ENCODE data around the gene MAB21L1. TPM values are rescaled to one million over a fixed set of nuclear protein-coding genes. Genes with fewer than 3 reads are reported as not detected.

Gene MAB21L1
- polyA plus RNA-seq, 4 donors, result 1.4 to 2.4 TPM; not detected in 2

- Histone ChIP-seq H3K9me3 (ENCODE audit: control insufficient read depth in 2 of 2, insufficient read depth in 1 of 2, low read depth in 1 of 2, low read length in 1 of 2) (peaks cover 0 to 2% of the 10 kb centered on the region in 2 donors), H3K27me3 (ENCODE audit: control insufficient read depth in 3 of 3, insufficient read depth in 3 of 3, low read length in 3 of 3) (peaks cover 0 to 60% (median 36%) of the 10 kb centered on the region in 3 donors), H3K27ac (ENCODE audit: low read depth in 1 of 3, low read length in 2 of 3) (no peak overlapping the region), H3K4me3 (ENCODE audit: low read depth in 1 of 3, low read length in 3 of 3) (no peak overlapping the region), H3K36me3 (ENCODE audit: control insufficient read depth in 3 of 3, insufficient read depth in 2 of 3, low read depth in 1 of 3, low read length in 3 of 3) (no peaks in the 10 kb centered on the region), H3K4me1 (ENCODE audit: control insufficient read depth in 3 of 3, insufficient read depth in 2 of 3, low read depth in 1 of 3, low read length in 2 of 3) (peaks cover 0 to 13% (median 3%) of the 10 kb centered on the region in 3 donors)
- FAIRE-seq, result no peak
- peak in 1 of 2 donors; percentile 12 for DNase-seq
- WGBS, 3 donors, result 32 to 46% (median 32%) methylated on average over 5 of the region's 5 CpGs
Measured at GRCh38 chr13:35477386-35477946, 977 bp upstream of the MAB21L1 start.

- Histone ChIP-seq H3K4me3 (ENCODE audit: low read depth in 1 of 3, low read length in 3 of 3) (peak overlapping the region in 2 of 3 donors; percentile 33 to 41), H3K36me3 (ENCODE audit: control insufficient read depth in 3 of 3, insufficient read depth in 2 of 3, low read depth in 1 of 3, low read length in 3 of 3) (no peaks in the 10 kb centered on the region), H3K9me3 (ENCODE audit: control insufficient read depth in 2 of 2, insufficient read depth in 1 of 2, low read depth in 1 of 2, low read length in 1 of 2) (peaks cover 0 to 2% of the 10 kb centered on the region in 2 donors), H3K27ac (ENCODE audit: low read depth in 1 of 3, low read length in 2 of 3) (peak overlapping the region in 1 of 3 donors; percentile 13), H3K27me3 (ENCODE audit: control insufficient read depth in 3 of 3, insufficient read depth in 3 of 3, low read length in 3 of 3) (peaks cover 4 to 81% (median 42%) of the 10 kb centered on the region in 3 donors), H3K4me1 (ENCODE audit: control insufficient read depth in 3 of 3, insufficient read depth in 2 of 3, low read depth in 1 of 3, low read length in 2 of 3) (peaks cover 0 to 19% (median 3%) of the 10 kb centered on the region in 3 donors)
- peak; percentile 8 to 52 for DNase-seq
- WGBS, 3 donors, result 4 to 11% (median 10%) methylated on average over 47 of the region's 47 CpGs
- FAIRE-seq, result no peak
Measured at GRCh38 chr13:35475212-35475959, 1.1 kb downstream of the MAB21L1 start.

DNA sequence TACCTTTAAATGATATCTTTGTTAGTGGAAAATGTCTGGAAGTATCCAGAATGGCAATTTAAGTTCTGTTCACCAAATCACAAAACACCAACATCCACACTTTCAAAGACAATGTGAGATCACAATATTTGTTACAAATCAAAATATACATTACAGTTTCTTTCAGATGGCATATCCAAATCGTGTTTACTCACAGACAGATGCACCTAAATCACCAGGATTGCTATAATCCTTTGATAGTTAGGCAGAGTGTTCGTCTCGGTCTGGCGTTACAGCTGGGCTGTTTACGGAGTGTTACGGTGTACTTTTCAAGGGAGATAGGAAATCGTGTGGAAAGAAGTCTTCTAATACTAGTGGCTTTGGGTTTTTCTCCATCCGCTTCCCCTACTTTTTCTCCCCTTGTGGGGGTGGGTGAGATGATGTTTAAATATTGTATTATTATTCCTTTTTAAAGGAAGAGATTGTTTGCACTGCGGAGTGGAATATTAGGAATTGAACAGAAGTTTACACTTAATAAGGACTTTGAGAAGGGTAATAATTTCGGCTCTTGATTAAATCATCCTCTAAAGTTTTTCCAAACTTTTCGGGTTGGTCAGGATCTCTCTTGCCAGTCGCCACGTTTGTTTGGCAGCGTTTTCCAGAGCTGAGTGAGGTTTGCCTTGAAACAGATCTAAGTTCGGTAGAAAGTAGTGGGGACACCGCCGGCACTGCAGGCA lies 1.8 kb downstream of the MAB21L1 start:
- no peaks in the 10 kb centered on the region for H3K36me3 ChIP-seq (ENCODE audit: control insufficient read depth in 3 of 3, insufficient read depth in 2 of 3, low read depth in 1 of 3, low read length in 3 of 3)
- 12 to 21% (median 20%) methylated on average over 17 of the region's 17 CpGs for WGBS, 3 donors
- FAIRE-seq, result no peak
- peaks cover 0 to 2% of the 10 kb centered on the region in 2 donors for H3K9me3 ChIP-seq (ENCODE audit: control insufficient read depth in 2 of 2, insufficient read depth in 1 of 2, low read depth in 1 of 2, low read length in 1 of 2)
- no peak overlapping the region for H3K27ac ChIP-seq (ENCODE audit: low read depth in 1 of 3, low read length in 2 of 3)
- peaks cover 0 to 20% (median 3%) of the 10 kb centered on the region in 3 donors for H3K4me1 ChIP-seq (ENCODE audit: control insufficient read depth in 3 of 3, insufficient read depth in 2 of 3, low read depth in 1 of 3, low read length in 2 of 3)
- H3K4me3 ChIP-seq (ENCODE audit: low read depth in 1 of 3, low read length in 3 of 3), result peak overlapping the region in 2 of 3 donors; percentile 33 to 41
- H3K27me3 ChIP-seq (ENCODE audit: control insufficient read depth in 3 of 3, insufficient read depth in 3 of 3, low read length in 3 of 3), result peaks cover 4 to 86% (median 43%) of the 10 kb centered on the region in 3 donors
- peak in 1 of 2 donors; percentile 43 for DNase-seq

DNA sequence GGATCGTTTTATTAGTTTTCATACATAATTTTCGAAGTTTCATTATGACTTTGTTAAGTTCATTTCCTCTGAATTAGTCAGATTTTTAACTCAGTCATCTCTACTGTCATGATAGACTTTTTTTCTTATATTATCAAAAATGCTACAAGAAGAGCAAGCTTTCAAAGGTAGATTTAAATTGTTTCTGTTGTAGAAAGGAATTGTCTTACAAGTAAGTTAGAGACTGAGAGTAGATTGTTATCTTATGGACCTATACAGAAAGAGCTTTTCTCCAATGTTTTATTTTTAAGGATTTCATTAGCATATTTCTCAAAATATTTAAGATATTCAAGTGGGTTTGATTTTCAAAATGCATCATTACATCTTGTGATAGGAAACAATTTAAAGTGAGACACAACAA lies 2.7 kb downstream of the MAB21L1 start:
- WGBS, 3 donors, result 56 to 78% (median 72%) methylated on average over 2 of the region's 2 CpGs
- no peak overlapping the region for H3K4me3 ChIP-seq (ENCODE audit: low read depth in 1 of 3, low read length in 3 of 3)
- H3K27ac ChIP-seq (ENCODE audit: low read depth in 1 of 3, low read length in 2 of 3), result no peak overlapping the region
- H3K36me3 ChIP-seq (ENCODE audit: control insufficient read depth in 3 of 3, insufficient read depth in 2 of 3, low read depth in 1 of 3, low read length in 3 of 3), result no peaks in the 10 kb centered on the region
- H3K4me1 ChIP-seq (ENCODE audit: control insufficient read depth in 3 of 3, insufficient read depth in 2 of 3, low read depth in 1 of 3, low read length in 2 of 3), result peaks cover 0 to 20% (median 3%) of the 10 kb centered on the region in 3 donors
- peaks cover 0 to 2% of the 10 kb centered on the region in 2 donors for H3K9me3 ChIP-seq (ENCODE audit: control insufficient read depth in 2 of 2, insufficient read depth in 1 of 2, low read depth in 1 of 2, low read length in 1 of 2)
- DNase-seq (no peak), FAIRE-seq (no peak)
- H3K27me3 ChIP-seq (ENCODE audit: control insufficient read depth in 3 of 3, insufficient read depth in 3 of 3, low read length in 3 of 3), result peaks cover 4 to 82% (median 38%) of the 10 kb centered on the region in 3 donors

GRCh38 chr13:35473206-35473775 lies 3.2 kb downstream of the MAB21L1 start:
- H3K4me1 ChIP-seq (ENCODE audit: control insufficient read depth in 3 of 3, insufficient read depth in 2 of 3, low read depth in 1 of 3, low read length in 2 of 3), result peaks cover 0 to 20% (median 3%) of the 10 kb centered on the region in 3 donors
- peaks cover 4 to 82% (median 33%) of the 10 kb centered on the region in 3 donors for H3K27me3 ChIP-seq (ENCODE audit: control insufficient read depth in 3 of 3, insufficient read depth in 3 of 3, low read length in 3 of 3)
- FAIRE-seq, result no peak

GRCh38 chr13:35472323-35472881 lies 4.1 kb downstream of the MAB21L1 start:
- H3K9me3 ChIP-seq (ENCODE audit: control insufficient read depth in 2 of 2, insufficient read depth in 1 of 2, low read depth in 1 of 2, low read length in 1 of 2), result no peaks in the 10 kb centered on the region
- H3K27me3 ChIP-seq (ENCODE audit: control insufficient read depth in 3 of 3, insufficient read depth in 3 of 3, low read length in 3 of 3), result peaks cover 4 to 74% (median 31%) of the 10 kb centered on the region in 3 donors
- DNase-seq (no peak), FAIRE-seq (no peak)
- H3K36me3 ChIP-seq (ENCODE audit: control insufficient read depth in 3 of 3, insufficient read depth in 2 of 3, low read depth in 1 of 3, low read length in 3 of 3), result no peaks in the 10 kb centered on the region
- H3K4me3 ChIP-seq (ENCODE audit: low read depth in 1 of 3, low read length in 3 of 3), result no peak overlapping the region
- WGBS, 3 donors, result 36 to 45% (median 43%) methylated on average over 7 of the region's 7 CpGs
- H3K4me1 ChIP-seq (ENCODE audit: control insufficient read depth in 3 of 3, insufficient read depth in 2 of 3, low read depth in 1 of 3, low read length in 2 of 3), result peaks cover 0 to 20% (median 3%) of the 10 kb centered on the region in 3 donors
- H3K27ac ChIP-seq (ENCODE audit: low read depth in 1 of 3, low read length in 2 of 3), result no peak overlapping the region

More at GRCh38 chr13:35473206-35473775, 3.2 kb downstream of the MAB21L1 start:
- no peak for DNase-seq
- no peak overlapping the region for H3K4me3 ChIP-seq (ENCODE audit: low read depth in 1 of 3, low read length in 3 of 3)
- no peak overlapping the region for H3K27ac ChIP-seq (ENCODE audit: low read depth in 1 of 3, low read length in 2 of 3)
- no peaks in the 10 kb centered on the region for H3K36me3 ChIP-seq (ENCODE audit: control insufficient read depth in 3 of 3, insufficient read depth in 2 of 3, low read depth in 1 of 3, low read length in 3 of 3)
- H3K9me3 ChIP-seq (ENCODE audit: control insufficient read depth in 2 of 2, insufficient read depth in 1 of 2, low read depth in 1 of 2, low read length in 1 of 2), result peaks cover 0 to 2% of the 10 kb centered on the region in 2 donors

GRCh38 chr13:35471706-35472322 lies 4.7 kb downstream of the MAB21L1 start:
- Histone ChIP-seq H3K36me3 (ENCODE audit: control insufficient read depth in 3 of 3, insufficient read depth in 2 of 3, low read depth in 1 of 3, low read length in 3 of 3) (no peaks in the 10 kb centered on the region), H3K27me3 (ENCODE audit: control insufficient read depth in 3 of 3, insufficient read depth in 3 of 3, low read length in 3 of 3) (peaks cover 4 to 68% (median 29%) of the 10 kb centered on the region in 3 donors), H3K27ac (ENCODE audit: low read depth in 1 of 3, low read length in 2 of 3) (no peak overlapping the region), H3K4me3 (ENCODE audit: low read depth in 1 of 3, low read length in 3 of 3) (no peak overlapping the region), H3K9me3 (ENCODE audit: control insufficient read depth in 2 of 2, insufficient read depth in 1 of 2, low read depth in 1 of 2, low read length in 1 of 2) (no peaks in the 10 kb centered on the region), H3K4me1 (ENCODE audit: control insufficient read depth in 3 of 3, insufficient read depth in 2 of 3, low read depth in 1 of 3, low read length in 2 of 3) (peaks cover 0 to 20% (median 3%) of the 10 kb centered on the region in 3 donors)
- 25 to 37% (median 27%) methylated on average over 28 of the region's 28 CpGs for WGBS, 3 donors
- DNase-seq (peak in 1 of 2 donors; percentile 26), FAIRE-seq (no peak)
